KBM-7 (cell line): ENCODE measurements around the gene FOXK1.
A peak's percentile ranks its signal among the peaks of the same experiment; 100 is the strongest.
"Not testable (repeated sequence)": the region's sequence is repeated elsewhere in the genome, so short reads cannot be mapped to it uniquely, and the experiment has no call there.

Experiments
- DNase-seq: peaks from one replicate; pipeline ENCODE4 v3.0.0-alpha.2; 2015
- in situ Hi-C: fragments of 300-500 bp; cut with MboI; formaldehyde crosslinking; loops from 2 replicates; pipeline ENCODE4 v1.14.3; 2020; ENCODE audit warnings: low sequenced_read_pairs, low pct_unique_long_range_greater_than_20kb, mixed read lengths

Gene FOXK1

DNA sequence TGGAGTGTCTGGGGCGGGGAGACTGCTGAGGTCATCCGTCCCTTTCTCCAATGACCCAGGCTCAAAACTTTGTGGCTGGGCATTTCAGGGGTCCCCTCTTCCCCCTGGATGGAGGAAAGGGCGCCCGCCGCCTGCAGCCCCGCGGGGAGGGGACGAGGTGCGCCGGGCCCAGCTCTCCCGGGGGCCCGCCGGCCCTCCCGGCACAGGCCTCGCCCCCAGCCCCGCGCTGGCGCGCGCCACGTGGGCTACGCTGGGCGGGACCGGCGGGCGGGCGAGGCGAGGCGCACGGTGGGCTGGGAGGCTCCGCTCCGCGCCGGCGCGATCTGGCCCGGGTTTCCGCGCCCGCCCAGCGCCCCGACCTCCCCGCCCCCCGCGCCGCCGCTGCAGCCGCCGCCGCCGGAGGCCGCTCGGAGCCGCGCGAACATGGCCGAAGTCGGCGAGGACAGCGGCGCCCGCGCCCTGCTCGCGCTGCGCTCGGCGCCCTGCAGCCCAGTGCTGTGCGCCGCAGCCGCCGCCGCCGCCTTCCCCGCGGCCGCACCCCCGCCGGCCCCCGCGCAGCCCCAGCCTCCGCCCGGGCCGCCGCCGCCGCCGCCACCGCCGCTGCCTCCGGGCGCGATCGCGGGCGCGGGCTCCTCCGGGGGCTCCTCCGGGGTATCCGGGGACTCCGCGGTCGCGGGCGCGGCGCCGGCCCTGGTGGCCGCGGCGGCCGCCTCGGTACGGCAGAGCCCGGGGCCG is at the start of gene FOXK1:
FOXK1 (plus strand) TSS at position 410 of the 735 bp plus-strand sequence; CDS start at position 424, 14 bp downstream.
- DNase-seq: peak; percentile 50
- in situ Hi-C loops: no loop called here

DNA sequence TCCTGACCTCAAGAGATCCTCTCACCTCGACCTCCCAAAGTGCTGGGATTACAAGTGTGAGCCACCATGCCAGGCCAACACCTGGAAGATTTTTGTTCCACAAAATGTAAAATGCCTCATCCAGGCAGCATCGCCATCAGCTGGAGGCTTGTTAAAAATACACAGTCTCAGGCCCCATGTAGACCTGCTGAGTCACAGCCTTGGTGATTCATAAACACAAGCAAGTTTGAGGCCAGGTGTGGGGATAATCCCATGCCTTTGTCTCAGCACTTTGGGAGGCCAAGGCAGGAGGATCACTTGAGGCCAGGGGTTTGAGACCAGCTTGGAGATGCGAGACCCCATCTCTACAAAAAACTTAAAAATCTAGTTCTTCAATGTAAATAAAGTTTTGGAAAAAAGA is 49.1 kb upstream of the FOXK1 start:
- in situ Hi-C loops: no loop called here

DNA sequence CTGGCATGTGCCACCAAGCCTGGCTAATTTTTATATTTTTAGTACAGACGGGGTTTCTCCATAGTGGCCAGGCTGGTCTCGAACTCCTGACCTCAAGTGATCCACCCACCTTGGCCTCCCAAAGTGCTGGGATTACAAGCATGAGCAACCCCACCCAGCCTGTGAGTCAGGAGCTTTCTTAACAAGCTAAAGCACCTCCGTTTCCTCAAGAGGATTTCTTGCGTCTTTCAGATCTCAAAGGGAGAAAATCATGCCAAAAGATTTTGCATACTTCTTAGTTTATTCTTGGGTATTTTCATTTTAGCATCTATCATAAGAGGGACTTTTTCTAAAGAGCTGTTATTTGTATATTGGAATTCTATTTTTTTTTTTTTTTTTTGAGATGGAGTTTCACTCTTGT is 47.9 kb upstream of the FOXK1 start:
- in situ Hi-C loops: no loop called here
- DNase-seq: no peak

More for the DNA sequence above, 49.1 kb upstream of the FOXK1 start:
- peak; percentile 18 for DNase-seq

DNA sequence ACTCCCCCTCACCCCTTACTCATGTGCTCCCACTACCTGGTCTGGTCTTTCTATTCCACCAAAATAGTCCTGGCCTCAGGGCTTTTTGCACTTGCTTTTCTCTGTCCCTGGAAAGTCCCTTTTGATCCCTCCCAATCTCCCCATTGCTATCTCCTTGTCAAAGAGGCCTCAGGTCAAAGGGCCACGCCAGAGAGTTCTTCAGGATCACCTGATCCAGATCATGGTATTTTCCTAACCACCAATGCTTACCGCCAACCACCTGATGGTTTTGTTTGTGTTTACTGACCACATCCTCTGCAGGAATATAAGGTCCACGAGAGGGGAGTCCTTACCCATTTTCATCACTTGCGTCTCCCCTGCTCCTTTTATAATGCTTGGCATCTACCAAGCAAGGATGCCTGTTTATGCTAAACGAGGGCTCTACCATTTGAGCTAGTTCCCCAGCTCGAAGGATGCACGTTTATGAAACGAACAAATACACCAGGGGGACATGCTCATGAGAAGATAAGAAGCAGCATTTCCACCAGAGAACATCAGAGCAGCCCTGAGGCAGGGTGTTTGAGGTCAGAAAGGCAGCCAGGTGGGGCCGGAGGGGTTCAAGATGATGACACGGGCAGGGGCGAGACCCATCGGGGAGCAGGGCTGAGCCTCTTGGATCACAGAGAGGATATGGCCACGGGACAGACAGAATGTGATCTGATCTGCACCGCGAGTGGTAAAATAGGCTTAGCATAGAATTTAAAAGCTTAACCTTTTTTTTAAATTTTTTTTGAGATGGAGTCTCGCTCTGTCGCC is 43.1 kb upstream of the FOXK1 start:
- no peak for DNase-seq
- in situ Hi-C loops: no loop called here

DNA sequence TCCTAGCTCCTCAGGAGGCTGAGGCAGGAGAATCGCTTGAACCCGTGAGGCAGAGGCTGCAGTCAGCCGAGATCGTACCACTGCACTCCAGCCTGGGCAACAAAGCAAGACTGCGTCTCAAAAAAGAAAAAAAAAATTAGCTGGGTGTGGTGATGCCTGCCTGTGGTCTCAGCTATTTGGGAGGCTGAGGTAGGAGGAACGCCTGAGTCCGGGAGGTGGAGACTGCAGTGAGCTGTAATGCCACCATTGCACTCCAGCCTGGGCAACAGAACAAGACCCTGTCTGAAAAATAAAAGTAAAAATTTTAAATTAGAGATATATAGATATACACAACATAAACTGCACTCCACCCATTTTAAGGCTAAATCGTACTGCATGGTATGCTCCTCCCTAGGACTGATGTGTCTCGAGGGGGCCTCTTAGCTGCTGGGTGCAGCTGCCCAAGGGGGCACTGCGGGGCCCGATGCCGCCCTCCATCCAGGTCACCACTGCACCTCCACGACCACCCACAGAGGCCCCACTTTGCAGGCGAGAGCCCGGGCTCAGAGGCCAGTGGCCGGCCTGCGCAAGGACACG is 40.9 kb upstream of the FOXK1 start:
- in situ Hi-C loops: no loop called here
- DNase-seq: no peak

DNA sequence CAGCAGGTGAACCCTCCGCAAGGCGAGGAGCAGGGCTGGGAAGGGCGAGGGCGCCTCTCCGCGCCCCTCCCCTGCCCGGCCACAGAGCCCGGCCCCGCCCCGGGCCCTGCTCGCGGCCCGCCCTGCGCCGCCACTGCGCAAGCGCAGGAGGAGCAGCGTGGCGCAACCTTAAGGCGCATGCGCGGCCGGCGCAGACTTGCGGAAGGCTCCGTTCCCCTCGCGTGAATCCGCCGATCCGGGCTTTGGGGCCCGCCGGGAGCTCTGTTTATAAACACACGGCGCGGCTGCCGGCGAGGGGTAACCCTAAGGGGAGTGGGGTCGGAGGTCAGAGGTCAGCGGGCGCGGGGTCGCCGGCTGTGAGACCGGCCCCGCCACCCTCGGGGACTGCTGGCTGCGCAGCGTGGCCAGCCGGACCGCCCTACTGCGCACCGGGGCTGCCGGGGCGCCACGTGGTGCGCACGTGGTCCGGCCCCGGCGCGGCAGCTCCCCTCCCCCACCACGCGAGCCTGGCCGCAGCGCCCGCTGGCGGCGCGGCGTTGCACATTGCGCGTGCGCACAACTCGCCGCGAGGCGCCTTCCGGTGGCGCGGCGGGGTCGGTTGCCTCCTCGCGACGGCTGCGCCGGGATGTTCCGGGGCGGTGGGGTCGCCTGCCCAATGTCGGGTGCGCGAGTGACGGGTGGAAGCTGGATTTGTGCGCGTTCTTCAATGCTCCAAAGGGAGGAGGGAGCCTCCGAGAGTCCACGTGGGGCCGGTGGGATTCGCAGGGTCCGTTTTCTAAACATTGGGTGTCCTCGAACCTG is 40.2 kb upstream of the FOXK1 start:
- peak; percentile 93 for DNase-seq
- in situ Hi-C loops: no loop called here

DNA sequence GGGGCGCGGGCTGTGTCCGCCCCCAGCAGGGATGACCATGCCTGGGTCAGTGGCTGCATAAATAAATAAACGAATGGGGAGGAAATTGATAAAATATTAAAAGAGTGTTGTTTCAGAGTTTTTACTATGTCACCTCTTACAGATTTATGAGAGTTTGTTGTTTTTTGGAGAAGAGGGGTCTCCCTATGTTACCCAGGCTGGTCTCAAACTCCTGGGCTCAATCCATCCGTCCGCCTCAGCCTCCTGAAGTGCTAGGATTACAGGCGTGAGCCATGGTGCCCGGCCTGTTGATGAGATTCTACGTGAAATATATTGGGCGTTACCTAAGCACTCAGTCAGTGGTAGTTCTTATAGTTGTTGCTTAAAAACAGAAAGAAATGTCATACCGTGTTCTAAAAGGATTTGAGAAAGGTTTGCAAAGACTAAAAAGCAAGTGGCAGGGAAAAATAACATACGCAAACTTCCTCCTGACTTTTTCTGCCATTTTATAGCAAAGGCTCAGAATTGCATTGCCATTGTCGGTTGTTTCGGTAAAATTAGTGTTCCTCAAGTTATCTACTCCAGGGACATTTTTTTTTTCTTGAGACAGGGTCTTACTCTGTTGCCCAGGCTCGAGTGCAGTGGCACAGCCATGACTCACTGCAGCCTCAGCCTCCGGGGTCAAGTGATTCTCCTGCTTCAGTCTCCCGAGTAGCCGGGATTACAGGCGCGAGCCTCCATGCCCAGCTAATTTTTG is 39.5 kb upstream of the FOXK1 start:
- DNase-seq: no peak
- in situ Hi-C loops: no loop called here

DNA sequence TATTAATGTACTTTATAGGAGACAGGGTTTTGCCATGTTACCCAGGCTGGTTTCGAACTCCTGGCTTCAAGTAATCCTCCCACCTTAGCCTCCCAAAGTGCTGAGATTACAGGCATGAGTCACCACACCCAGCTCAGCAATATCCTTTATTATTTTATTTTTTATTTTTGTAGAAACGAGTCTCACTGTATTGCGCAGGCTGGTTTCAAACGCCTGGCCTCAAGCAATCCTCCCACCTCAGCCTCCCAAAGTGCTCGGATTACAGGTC is 39.0 kb upstream of the FOXK1 start:
- in situ Hi-C loops, DNase-seq: not testable (repeated sequence)

DNA sequence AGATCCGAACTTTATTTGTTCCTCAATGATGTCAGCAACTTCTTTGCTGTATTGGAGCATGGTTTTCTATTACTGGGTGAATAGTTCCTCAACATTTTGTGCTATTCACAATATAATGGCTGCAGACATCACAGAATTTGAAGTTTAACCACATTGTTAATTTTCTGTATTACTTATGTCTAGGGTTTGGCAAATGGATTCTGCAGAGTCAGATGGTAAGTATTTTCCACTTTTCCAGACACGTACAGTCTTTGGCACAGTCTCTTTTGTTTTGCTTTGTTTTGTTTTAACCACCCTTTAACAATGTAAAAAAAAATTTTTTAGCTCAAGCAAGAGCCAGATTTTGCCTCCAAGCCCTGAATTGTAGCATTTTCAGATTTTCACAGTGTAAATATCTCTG is 36.8 kb upstream of the FOXK1 start:
- in situ Hi-C loops: no loop called here
- no peak for DNase-seq

DNA sequence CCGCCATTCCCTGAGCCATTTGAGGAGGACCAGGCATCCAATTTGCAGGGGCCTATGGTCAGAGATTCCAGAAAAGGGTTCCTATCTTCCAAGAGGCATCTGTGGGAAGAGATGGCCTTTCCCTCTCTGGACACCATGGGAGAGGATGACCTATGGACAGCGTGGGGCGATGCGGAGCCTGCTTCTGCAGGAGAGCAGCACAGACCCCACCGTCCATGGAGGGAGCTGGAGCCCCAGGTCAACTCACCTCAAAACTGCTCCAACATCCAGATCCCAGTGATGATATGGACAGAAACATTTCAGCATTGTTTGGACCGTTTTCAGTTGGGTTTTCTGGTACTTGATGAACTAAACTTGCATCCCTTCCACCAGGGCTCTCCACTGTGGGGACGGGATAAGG is 34.0 kb upstream of the FOXK1 start:
- no peak for DNase-seq
- in situ Hi-C loops: no loop called here

DNA sequence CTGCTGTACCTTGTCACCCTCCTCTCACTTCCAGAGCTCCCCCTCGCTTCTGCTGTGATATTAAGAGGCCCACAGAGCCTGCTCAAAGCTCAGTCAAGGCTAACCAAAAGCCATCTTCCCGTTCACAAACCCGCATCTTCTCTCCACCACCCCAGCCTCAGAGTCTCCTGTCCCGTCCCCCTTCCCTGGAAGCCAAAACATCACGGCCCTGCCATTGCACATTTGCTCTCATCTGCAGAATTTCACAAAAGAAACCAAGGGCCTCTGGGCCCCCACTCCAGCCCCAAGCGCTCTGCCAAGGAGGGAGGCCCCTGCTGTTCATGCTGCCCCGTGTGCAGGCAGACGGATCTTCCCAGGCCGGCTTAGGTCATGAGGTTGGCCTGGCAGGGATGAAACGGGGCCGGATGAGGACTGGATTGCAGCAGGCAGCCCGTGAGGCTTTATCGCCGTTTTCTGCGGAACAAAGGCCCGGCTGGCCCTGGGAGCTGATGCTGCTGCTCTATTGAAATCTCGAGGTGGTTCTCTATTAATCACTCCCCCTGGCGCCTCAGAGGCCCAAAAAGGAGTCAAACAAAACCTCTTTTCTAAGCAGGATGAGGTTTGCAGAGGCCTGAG is 31.6 kb upstream of the FOXK1 start:
- in situ Hi-C loops: no loop called here
- no peak for DNase-seq

DNA sequence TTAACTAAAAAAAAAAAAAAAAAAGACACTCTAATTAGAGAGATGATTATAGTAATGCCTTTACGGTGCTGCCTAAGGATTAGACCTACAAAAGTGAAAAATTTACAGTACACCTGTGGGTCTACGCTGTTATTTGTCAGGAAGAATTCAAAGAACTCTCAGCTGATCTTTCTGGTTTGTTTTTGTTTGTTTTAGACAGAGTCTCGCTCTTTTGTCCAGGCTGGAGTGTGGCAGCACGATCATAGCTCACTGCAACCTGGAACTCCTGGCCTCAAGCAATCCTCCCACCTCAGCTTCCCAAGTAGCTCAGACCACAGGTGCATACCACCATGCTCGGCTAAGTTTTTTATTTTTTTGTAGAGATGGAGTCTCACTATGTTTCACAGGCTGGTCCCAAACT is 28.3 kb upstream of the FOXK1 start:
- in situ Hi-C loops: no loop called here
- no peak for DNase-seq

DNA sequence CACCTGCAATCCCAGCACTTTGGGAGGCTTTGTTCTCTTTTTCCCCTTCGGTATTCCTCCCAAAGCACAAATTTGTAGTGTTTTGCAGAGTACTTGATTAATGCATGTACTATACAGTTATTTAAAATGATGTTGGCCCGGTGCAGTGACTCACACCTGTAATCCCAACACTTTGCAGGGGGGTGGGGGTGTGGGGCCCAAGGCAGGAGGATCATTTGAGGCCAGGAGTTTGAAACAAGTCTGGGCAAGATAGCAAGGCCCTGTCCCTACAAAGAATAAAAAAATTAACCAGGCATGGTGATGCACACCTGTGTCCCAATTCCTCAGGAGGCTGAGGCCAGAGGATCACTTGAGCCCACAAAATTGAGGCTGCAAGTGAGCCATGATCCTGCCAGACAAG is 26.8 kb upstream of the FOXK1 start:
- in situ Hi-C loops: no loop called here
- no peak for DNase-seq

DNA sequence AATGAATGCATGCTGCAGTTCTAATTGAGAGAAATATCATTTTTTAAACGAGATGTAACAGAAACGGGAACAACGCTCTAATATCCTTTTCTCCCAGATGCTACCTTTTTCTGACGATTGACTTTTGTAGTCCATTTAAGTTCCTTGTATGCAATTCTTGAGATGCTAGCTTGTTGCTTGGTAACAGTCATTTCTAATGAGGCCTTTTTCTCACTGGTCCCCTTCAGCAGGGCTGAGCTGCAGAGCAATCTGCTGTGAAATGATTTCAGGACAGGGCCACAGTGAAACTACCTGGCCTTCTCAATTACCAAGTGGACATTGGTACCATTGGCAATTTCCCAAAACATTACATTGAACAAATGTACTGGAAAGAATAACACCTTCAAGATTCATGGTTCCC is 26.2 kb upstream of the FOXK1 start:
- DNase-seq: no peak
- in situ Hi-C loops: no loop called here

DNA sequence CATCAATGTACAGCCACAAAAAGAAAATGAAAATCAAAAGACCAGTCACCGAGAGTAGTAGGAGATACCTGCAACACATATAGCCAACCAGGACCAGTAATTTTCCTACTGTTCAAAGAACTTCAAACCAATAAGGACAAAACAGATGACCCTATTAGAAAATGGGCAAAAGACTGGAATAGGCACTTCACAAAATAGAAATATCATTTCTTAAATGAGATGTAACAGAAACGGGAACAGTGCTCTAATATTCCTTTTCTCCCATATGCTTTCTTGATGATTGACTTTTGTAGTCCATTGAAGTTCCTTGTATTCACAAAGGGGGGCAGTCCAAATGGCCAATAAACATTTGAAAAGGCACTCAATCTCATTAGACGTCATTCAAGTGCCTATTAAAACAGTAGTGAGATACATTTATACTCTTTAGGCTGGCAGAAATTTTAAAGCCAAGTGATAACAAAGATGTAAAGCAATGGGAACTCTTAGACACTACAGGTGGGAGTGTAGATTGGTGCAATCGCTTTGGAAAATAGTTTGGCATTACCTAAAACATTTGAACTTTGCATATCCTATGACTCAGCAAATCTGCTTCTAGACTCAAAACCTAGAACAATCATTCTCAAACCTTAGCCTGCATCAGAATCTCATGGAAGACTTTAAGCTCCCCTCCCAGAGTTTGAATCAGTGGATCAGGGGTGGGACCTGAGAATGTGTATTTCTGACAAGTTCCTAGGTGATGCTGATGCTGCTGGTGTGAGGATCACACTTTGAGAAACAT is 24.3 kb upstream of the FOXK1 start:
- in situ Hi-C loops: no loop called here
- no peak for DNase-seq

DNA sequence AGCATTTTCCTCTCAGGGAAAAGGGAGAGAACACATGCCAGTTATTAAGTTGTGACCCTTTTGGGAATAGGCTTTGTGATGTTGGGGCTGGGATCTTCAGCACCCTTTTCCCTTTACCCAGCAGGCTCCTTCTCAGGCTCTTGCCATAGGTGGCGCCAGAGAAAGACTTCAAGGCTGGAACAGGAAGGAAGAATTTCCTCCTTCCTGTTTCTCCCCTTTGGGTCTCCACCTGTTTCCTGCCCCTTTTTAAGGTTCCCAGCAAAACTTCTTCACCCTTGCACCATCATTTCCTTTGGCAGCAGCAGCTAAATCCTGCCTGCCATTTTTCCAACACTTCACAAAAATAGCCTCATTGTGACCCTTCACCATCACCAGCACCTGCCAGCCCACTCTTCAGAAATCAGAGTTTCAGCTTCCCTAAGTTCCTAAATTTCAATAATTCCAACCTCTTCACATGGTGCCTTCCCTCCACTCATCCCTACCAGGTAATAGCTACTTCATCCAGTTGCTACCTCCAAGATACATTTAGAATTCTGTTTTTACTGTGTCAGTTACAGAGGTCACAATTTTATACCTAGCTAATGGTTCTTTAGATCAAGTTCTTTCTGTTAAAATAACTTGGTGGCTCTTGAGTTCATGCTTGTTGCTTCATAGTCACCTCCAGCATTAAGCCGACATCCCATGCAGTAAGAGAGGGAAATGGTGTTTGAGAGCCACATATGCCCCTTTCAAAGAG is 22.4 kb upstream of the FOXK1 start:
- DNase-seq: peak; percentile 41
- in situ Hi-C loops: no loop called here

DNA sequence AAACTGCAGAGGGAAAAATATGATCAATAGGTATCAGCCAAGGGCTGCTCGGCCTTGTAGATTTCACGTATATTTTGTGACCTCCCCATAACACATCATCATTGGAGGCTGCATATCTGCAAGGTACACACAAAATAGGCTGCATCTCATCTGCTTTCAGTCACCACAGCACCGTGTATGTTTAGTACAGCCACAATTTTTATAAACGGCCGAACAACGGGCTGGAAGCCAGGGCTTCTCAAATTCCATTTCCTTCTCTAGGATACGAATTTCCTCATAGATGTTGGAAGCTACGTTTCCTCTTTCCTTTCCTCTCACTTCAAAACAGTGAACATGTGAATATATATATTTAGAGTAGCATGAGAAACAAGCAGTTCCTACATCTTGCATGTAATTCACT is 20.2 kb upstream of the FOXK1 start:
- in situ Hi-C loops: no loop called here
- DNase-seq: no peak
